Activated CD4-positive, alpha-beta T cell treated with anti-CD3 and anti-CD28 coated beads, Interleukin-2, amount 10 ng/mL, durations not matched to agents 24 days and 14 days (primary cell): ENCODE data around the gene ALDOA. TPM values are rescaled to one million over a fixed set of nuclear protein-coding genes. Genes with fewer than 3 reads are reported as not detected.
"Not testable (repeated sequence)": the region's sequence is repeated elsewhere in the genome, so short reads cannot be mapped to it uniquely, and the experiment has no call there.

Experiments used
- DNase-seq: peaks from one replicate; pipeline ENCODE4 v3.0.0; 2022
- H3K27ac Mint-ChIP-seq: one replicate; pipeline ENCODE4 v1.8.0; 2022; ENCODE audit warnings: mild to moderate bottlenecking, mixed read lengths
- H3K27me3 Mint-ChIP-seq: one replicate; pipeline ENCODE4 v1.8.0; 2022; ENCODE audit warnings: mixed read lengths
- H3K36me3 Mint-ChIP-seq: one replicate; pipeline ENCODE4 v1.8.0; 2022; ENCODE audit warnings: low read depth, mild to moderate bottlenecking, mixed read lengths
- H3K4me1 Mint-ChIP-seq: one replicate; pipeline ENCODE4 v1.8.0; 2021; ENCODE audit warnings: mixed read lengths
- H3K4me3 Mint-ChIP-seq: one replicate; pipeline ENCODE4 v1.8.0; 2022; ENCODE audit warnings: mild to moderate bottlenecking, moderate library complexity, mixed read lengths
- H3K9me3 Mint-ChIP-seq: one replicate; pipeline ENCODE4 v1.8.0; 2021; ENCODE audit warnings: mixed read lengths
- intact Hi-C: fragments of 100-400 bp; cut with micrococcal nuclease; formaldehyde crosslinking; loops from one replicate; pipeline ENCODE4 v1.15.1; 2023
- total RNA-seq: library from RNA; stranded (reverse); gene quantifications from 2 replicates; pipeline ENCODE4 v1.2.3, GENCODE V29; 2022

ALDOA gene
- 2,074 and 2,109 TPM in 2 replicates for total RNA-seq

DNA sequence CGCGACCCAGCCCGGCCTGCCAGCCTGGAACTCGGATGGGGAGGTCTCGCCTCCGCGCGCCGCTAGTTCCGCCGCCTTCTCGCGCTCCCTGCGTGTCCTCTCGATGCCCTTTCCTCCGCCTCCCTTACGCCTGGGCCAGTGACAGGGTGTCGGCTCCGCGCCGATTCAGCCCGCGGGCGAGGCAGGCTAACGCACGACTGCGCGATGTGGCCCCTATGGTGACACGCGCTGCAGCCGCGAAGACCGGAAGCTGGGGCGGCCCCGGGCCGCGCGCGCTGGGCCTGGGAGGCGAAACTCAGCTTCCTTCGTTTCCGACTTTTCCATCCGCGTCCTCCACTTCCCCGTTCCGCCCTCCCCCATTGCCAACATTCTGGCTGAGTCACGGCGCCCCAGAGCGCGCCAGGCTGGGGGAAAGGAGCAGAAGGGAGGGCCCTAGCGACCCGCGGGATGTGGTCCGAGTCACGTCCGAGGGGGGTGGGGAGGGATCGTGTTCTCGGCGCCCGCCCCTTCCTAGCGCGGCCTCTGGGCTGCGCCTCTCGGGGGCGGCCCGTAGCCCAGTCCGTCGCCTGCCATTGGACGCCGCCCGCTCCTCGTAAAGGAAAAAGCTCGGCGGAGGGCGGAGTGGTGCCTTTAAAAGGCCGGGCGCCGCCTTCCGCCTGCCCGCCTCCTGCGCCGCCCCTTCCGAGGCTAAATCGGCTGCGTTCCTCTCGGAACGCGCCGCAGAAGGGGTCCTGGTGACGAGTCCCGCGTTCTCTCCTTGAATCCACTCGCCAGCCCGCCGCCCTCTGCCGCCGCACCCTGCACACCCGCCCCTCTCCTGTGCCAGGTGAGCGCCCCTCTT lies at the start of gene ALDOA:
ALDOA (plus strand) TSS at position 659 of the 841 bp plus-strand sequence. CDS start 1,138 bp downstream, outside the sequence.
- H3K4me3 Mint-ChIP-seq = peak within 1 kb of the TSS; percentile 92
- no peaks in the 10 kb centered on the region for H3K9me3 Mint-ChIP-seq
- peak within 1 kb of the TSS; percentile 99 for H3K27ac Mint-ChIP-seq
- peaks cover 35% of the 10 kb centered on the region for H3K4me1 Mint-ChIP-seq
- peaks cover 54% of the 10 kb centered on the region for H3K36me3 Mint-ChIP-seq
- H3K27me3 Mint-ChIP-seq = no peaks in the 10 kb centered on the region
- intact Hi-C loops = loop anchor here (1.0 to 2.0 kb wide), 3 partner anchors 10 to 69 kb away; partner anchors contain the start of genes INO80E and PPP4C
- DNase-seq = peak; percentile 99

DNA sequence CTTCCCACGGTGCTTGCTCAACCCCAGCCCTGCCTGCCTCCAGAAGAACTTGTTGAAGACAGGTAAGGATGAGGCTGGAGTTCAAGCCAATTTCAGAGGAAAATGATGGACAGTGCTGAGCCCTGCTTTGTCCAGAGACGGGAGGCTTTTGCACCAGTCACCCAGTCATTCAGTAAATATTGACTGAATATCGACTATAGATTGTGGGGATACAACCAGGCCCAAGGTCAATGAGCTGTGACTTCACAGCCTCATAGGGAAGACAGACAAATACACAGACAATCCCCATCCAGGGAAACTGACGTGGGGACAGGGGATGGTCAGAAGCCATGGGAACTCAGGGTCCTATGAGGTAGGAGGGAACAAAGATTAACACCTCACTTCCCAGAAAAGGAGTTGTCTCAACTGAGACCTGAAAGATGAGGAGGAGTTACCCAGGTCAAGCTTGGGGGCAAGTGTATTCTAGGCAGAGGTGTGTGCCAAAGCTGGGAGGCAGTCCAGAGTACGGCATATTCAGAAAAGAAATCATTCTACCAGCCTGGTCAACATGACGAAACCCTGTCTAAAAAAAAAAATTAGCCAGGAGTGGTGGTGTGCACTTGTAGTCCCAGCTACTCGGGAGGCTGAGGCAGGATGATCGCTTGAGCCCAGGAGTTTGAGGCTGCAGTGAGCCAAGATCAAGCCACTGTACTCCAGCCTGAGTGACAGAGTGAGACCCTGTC lies 48.8 kb upstream of the ALDOA start:
- no peak for DNase-seq
- no peak overlapping the region for H3K27ac Mint-ChIP-seq
- peaks cover 9% of the 10 kb centered on the region for H3K4me1 Mint-ChIP-seq
- no peaks in the 10 kb centered on the region for H3K36me3 Mint-ChIP-seq
- intact Hi-C loops = no loop called here
- H3K27me3 Mint-ChIP-seq = peaks cover 35% of the 10 kb centered on the region
- H3K9me3 Mint-ChIP-seq = no peaks in the 10 kb centered on the region
- no peak overlapping the region for H3K4me3 Mint-ChIP-seq

DNA sequence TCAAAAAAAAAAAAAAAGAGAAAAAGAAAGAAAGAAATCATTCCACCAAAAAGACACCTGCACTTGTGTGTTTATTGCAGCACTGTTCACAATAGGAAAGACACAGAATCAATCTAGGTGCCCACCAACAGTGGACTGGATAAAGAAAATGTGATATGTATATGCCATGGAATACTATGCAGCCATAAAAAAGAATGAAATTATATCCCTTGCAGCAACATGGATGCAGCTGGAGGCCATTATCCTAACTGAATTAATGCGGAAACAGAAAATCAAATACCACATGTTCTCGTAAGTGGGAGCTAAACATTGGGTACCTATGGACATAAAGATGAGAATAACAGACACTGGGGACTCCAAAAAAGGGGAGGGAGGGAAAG lies 48.3 kb upstream of the ALDOA start:
- Mint-ChIP-seq H3K27me3 (peaks cover 29% of the 10 kb centered on the region), H3K9me3 (no peaks in the 10 kb centered on the region), H3K4me3 (no peak overlapping the region), H3K4me1 (peaks cover 6% of the 10 kb centered on the region), H3K36me3 (no peaks in the 10 kb centered on the region), H3K27ac (no peak overlapping the region)
- no peak for DNase-seq
- intact Hi-C loops = no loop called here

- H3K4me3 Mint-ChIP-seq, H3K36me3 Mint-ChIP-seq, DNase-seq, intact Hi-C loops, H3K9me3 Mint-ChIP-seq, H3K27ac Mint-ChIP-seq, H3K4me1 Mint-ChIP-seq: not testable (repeated sequence)
- peaks cover 23% of the 10 kb centered on the region for H3K27me3 Mint-ChIP-seq
Measured at GRCh38 chr16:30017937-30018336, 47.6 kb upstream of the ALDOA start.

DNA sequence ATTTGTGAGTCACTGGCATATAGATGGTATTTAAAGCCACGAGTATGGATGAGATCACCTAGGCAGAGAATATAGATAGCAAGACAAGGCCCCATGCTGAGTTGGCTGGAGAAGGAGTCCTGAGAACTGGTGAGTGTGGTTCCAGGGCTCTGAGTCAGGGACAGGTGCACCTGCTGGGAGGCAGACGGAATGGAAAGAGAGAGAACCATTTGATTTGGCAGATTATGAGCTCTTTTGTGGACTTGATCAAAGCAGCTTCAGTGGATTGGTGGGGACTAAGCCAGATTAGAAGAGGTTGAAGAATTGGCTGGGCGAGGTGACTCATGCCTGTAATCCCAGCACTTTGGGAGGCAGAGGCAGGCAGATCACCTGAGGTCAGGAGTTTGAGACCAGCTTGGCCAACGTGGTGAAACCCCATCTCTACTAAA lies 46.8 kb upstream of the ALDOA start:
- Mint-ChIP-seq H3K27me3 (peaks cover 23% of the 10 kb centered on the region), H3K4me1 (peaks cover 6% of the 10 kb centered on the region), H3K4me3 (no peak overlapping the region), H3K27ac (no peak overlapping the region), H3K36me3 (no peaks in the 10 kb centered on the region), H3K9me3 (no peaks in the 10 kb centered on the region)
- intact Hi-C loops = no loop called here
- no peak for DNase-seq

GRCh38 chr16:30022887-30023286 lies 42.7 kb upstream of the ALDOA start, which contains the start of gene C16orf92:
TSS of gene C16orf92 (plus strand) at chr16:30023198. CDS start at chr16:30023341, 143 bp downstream.
- H3K4me1 Mint-ChIP-seq = peaks cover 6% of the 10 kb centered on the region
- no peaks in the 10 kb centered on the region for H3K36me3 Mint-ChIP-seq
- intact Hi-C loops = loop anchor here (10.0 kb wide), 1 partner anchor 158 kb away; the partner anchor contains the start of gene CDIPT
- H3K4me3 Mint-ChIP-seq = no peak within 1 kb of the TSS
- no peak for DNase-seq
- H3K9me3 Mint-ChIP-seq = no peaks in the 10 kb centered on the region
- H3K27ac Mint-ChIP-seq = no peak within 1 kb of the TSS
- H3K27me3 Mint-ChIP-seq = peaks cover 30% of the 10 kb centered on the region

- H3K27me3 Mint-ChIP-seq = peaks cover 34% of the 10 kb centered on the region
- peaks cover 6% of the 10 kb centered on the region for H3K4me1 Mint-ChIP-seq
- no peak overlapping the region for H3K27ac Mint-ChIP-seq
- no peaks in the 10 kb centered on the region for H3K9me3 Mint-ChIP-seq
- intact Hi-C loops = loop anchor here (10.0 kb wide), 1 partner anchor 159 kb away; the partner anchor contains the start of gene CDIPT
- DNase-seq = no peak
- no peak overlapping the region for H3K4me3 Mint-ChIP-seq
- H3K36me3 Mint-ChIP-seq = no peaks in the 10 kb centered on the region
Measured at GRCh38 chr16:30023586-30023985, 42.0 kb upstream of the ALDOA start.

GRCh38 chr16:30024451-30024850 lies 41.1 kb upstream of the ALDOA start:
- H3K9me3 Mint-ChIP-seq = no peaks in the 10 kb centered on the region
- peaks cover 4% of the 10 kb centered on the region for H3K4me1 Mint-ChIP-seq
- H3K27ac Mint-ChIP-seq = no peak overlapping the region
- no peak overlapping the region for H3K4me3 Mint-ChIP-seq
- intact Hi-C loops = loop anchor here (10.0 kb wide), 1 partner anchor 160 kb away; the partner anchor contains the start of gene CDIPT
- H3K36me3 Mint-ChIP-seq = no peaks in the 10 kb centered on the region
- peaks cover 37% of the 10 kb centered on the region for H3K27me3 Mint-ChIP-seq
- DNase-seq = no peak

DNA sequence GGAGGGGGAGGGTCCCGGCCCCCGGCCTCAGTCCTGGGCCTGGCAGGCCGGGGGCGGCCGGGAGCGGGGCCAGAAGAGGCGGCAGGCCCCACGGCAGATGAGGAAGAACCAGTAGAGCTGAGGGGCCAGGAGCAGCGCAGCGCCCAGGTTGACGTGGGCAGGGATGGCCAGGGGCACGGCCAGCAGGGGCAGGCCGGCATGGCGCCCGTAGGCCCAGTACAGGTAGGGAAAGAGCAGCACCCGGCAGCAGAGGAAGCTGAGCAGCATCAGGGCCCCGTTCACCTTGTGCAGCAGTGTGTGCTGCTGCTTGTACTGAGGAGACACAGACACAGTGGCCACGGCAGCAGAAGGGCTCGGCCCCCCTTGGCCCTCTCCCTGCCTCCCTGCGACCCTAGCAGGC lies 40.4 kb upstream of the ALDOA start:
- Mint-ChIP-seq H3K4me1 (peaks cover 4% of the 10 kb centered on the region), H3K9me3 (no peaks in the 10 kb centered on the region), H3K27ac (no peak overlapping the region), H3K36me3 (no peaks in the 10 kb centered on the region), H3K4me3 (no peak overlapping the region), H3K27me3 (peaks cover 44% of the 10 kb centered on the region)
- intact Hi-C loops = loop anchor here (10.0 kb wide), 1 partner anchor 160 kb away; the partner anchor contains the start of gene CDIPT
- no peak for DNase-seq

GRCh38 chr16:30025574-30025973 lies 40.0 kb upstream of the ALDOA start:
- H3K36me3 Mint-ChIP-seq = no peaks in the 10 kb centered on the region
- H3K4me1 Mint-ChIP-seq = peaks cover 6% of the 10 kb centered on the region
- no peak overlapping the region for H3K4me3 Mint-ChIP-seq
- intact Hi-C loops = loop anchor here (10.0 kb wide), 1 partner anchor 161 kb away; the partner anchor contains the start of gene CDIPT
- no peak for DNase-seq
- H3K27me3 Mint-ChIP-seq = peaks cover 44% of the 10 kb centered on the region
- no peak overlapping the region for H3K27ac Mint-ChIP-seq
- H3K9me3 Mint-ChIP-seq = no peaks in the 10 kb centered on the region

GRCh38 chr16:30026449-30026848 lies 39.1 kb upstream of the ALDOA start:
- Mint-ChIP-seq H3K9me3 (no peaks in the 10 kb centered on the region), H3K27me3 (peaks cover 41% of the 10 kb centered on the region), H3K4me1 (peaks cover 2% of the 10 kb centered on the region), H3K4me3 (no peak overlapping the region), H3K36me3 (no peaks in the 10 kb centered on the region), H3K27ac (no peak overlapping the region)
- intact Hi-C loops = loop anchor here (10.0 kb wide), 1 partner anchor 162 kb away; the partner anchor contains the start of gene CDIPT
- no peak for DNase-seq

GRCh38 chr16:30027588-30028437 lies 37.7 kb upstream of the ALDOA start:
- H3K4me1 Mint-ChIP-seq = peaks cover 6% of the 10 kb centered on the region
- H3K9me3 Mint-ChIP-seq = no peaks in the 10 kb centered on the region
- H3K36me3 Mint-ChIP-seq = no peaks in the 10 kb centered on the region
- H3K27me3 Mint-ChIP-seq = peaks cover 49% of the 10 kb centered on the region
- no peak overlapping the region for H3K27ac Mint-ChIP-seq
- peak; percentile 53 for DNase-seq
- no peak overlapping the region for H3K4me3 Mint-ChIP-seq
- intact Hi-C loops = loop anchor here (10.0 kb wide), 1 partner anchor 163 kb away; the partner anchor contains the start of gene CDIPT
